ENCODE results near the gene MAZ. TPM values are rescaled to one million over a fixed set of nuclear protein-coding genes. Genes with fewer than 3 reads are reported as not detected.

The MAZ gene
- total and polyA plus RNA-seq, 2 donors (not counting 3 experiments of a cell fraction or from before 2014, with no cell fraction given) = 165 to 311 TPM

DNA sequence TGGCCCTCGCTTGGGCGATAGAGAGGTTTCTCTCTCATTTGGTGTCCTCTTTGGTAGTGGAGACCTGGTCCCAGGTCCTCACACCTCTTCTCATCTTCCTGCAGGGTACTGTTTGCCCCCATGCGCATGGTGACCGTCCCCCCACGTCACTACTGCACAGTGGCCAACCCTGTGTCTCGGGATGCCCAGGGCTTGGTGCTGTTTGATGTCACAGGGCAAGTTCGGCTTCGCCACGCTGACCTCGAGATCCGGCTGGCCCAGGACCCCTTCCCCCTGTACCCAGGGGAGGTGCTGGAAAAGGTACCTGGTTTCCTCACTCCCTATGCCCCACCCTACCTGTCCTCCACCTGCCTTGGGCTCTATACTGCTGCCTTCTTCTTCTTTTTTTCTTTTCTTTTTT is 24.4 kb downstream of the MAZ start:
- POLR2A ChIA-PET = no interaction called here
- H3K4me1 ChIP-seq (ENCODE audit: control insufficient read depth, extremely low read depth, insufficient read depth, low read length) = peaks cover 4% of the 10 kb centered on the region
- intact Hi-C loops (cut with micrococcal nuclease) (no loop called here), dilution Hi-C loops (cut with MboI; ENCODE audit: extremely low pct_ligation_motif_present, low sequenced_read_pairs) (no loop called here)
- H3K36me3 ChIP-seq (ENCODE audit: control insufficient read depth in 2 of 2, extremely low read depth in 1 of 2, insufficient read depth in 2 of 2, low read length in 2 of 2) = peaks cover 0 to 14% of the 10 kb centered on the region in 2 experiments
- H3K4me2 ChIP-seq (ENCODE audit: insufficient read depth, low read length) = no peak overlapping the region
- peaks cover 8% of the 10 kb centered on the region for H3K79me2 ChIP-seq (ENCODE audit: control insufficient read depth, insufficient read depth, low read length)
- DNase-seq (ENCODE audit: low read depth, low spot score) = no peak
- no peaks in the 10 kb centered on the region for H3K9me3 ChIP-seq (replicated peaks; ENCODE audit: control insufficient read depth, insufficient read depth, low read length)
- H3K4me3 ChIP-seq (replicated peaks in 1 of 3; ENCODE audit: insufficient read depth in 1 of 3, low read depth in 1 of 3, low read length in 3 of 3) = no peak overlapping the region
- no peak overlapping the region for H3K27ac ChIP-seq (ENCODE audit: insufficient read depth, low read depth, low read length)
- no peaks in the 10 kb centered on the region for H3K9me1 ChIP-seq (replicated peaks; ENCODE audit: control insufficient read depth, extremely low read depth, insufficient read depth, low read length)
- CTCF ChIA-PET = no interaction called here
- no peak overlapping the region for H3K9ac ChIP-seq (replicated peaks; ENCODE audit: extremely low read depth, insufficient read depth, low read length)
- no TSS peak for BruUV-seq (replicated peaks)
- TF ChIP-seq POLR2AphosphoS5 (IDR thresholded peaks at IDR 0.05; ENCODE audit: insufficient read depth, low read depth, low read length) (no peak), FOS (IDR thresholded peaks at IDR 0.05; ENCODE audit: borderline replicate concordance, insufficient read depth, low read length) (no peak), JUN (IDR thresholded peaks at IDR 0.05; ENCODE audit: borderline replicate concordance, insufficient read depth, insufficient read length, low read depth) (no peak), MYC (IDR thresholded peaks at IDR 0.05; ENCODE audit: low read depth, low read length) (no peak), EZH2 (IDR thresholded peaks at IDR 0.05; ENCODE audit: borderline replicate concordance, low read depth, low read length, severe bottlenecking) (no peak), GATA2 (IDR thresholded peaks at IDR 0.05; ENCODE audit: insufficient read depth, insufficient read length, low read depth, low read length) (no peak), POLR2A (IDR thresholded peaks at IDR 0.05; ENCODE audit: low read depth, low read length) (no peak)
- TF ChIP-seq, protein P1, sequence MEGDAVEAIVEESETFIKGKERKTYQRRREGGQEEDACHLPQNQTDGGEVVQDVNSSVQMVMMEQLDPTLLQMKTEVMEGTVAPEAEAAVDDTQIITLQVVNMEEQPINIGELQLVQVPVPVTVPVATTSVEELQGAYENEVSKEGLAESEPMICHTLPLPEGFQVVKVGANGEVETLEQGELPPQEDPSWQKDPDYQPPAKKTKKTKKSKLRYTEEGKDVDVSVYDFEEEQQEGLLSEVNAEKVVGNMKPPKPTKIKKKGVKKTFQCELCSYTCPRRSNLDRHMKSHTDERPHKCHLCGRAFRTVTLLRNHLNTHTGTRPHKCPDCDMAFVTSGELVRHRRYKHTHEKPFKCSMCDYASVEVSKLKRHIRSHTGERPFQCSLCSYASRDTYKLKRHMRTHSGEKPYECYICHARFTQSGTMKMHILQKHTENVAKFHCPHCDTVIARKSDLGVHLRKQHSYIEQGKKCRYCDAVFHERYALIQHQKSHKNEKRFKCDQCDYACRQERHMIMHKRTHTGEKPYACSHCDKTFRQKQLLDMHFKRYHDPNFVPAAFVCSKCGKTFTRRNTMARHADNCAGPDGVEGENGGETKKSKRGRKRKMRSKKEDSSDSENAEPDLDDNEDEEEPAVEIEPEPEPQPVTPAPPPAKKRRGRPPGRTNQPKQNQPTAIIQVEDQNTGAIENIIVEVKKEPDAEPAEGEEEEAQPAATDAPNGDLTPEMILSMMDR (IDR thresholded peaks at IDR 0.05; ENCODE audit: extremely low read depth in 1 of 2, insufficient read depth in 1 of 2, low read depth in 1 of 2, low read length in 2 of 2) = no peak
- TF ChIP-seq, protein P2, sequence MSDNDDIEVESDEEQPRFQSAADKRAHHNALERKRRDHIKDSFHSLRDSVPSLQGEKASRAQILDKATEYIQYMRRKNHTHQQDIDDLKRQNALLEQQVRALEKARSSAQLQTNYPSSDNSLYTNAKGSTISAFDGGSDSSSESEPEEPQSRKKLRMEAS (IDR thresholded peaks at IDR 0.05; ENCODE audit: insufficient read depth, insufficient read length) = no peak
- no peaks in the 10 kb centered on the region for H4K20me1 ChIP-seq (replicated peaks; ENCODE audit: control insufficient read depth, extremely low read depth, insufficient read depth, low read length)
- no peak for FAIRE-seq
- H2AFZ ChIP-seq (ENCODE audit: low read depth, low read length) = no peak overlapping the region
- no peaks in the 10 kb centered on the region for H3K27me3 ChIP-seq (ENCODE audit: control insufficient read depth in 2 of 2, insufficient read depth in 2 of 2, low read length in 2 of 2)

Measured in endothelial cell of umbilical vein (primary cell).